ENCODE measurements around the gene LRRC3C.
"Not testable (repeated sequence)": the region's sequence is repeated elsewhere in the genome, so short reads cannot be mapped to it uniquely, and the experiment has no call there.

LRRC3C gene

GRCh38 chr17:39927101-39927928, at the start of gene LRRC3C, which contains the start of gene ORMDL3:
TSS of gene LRRC3C (plus strand) at chr17:39927732. CDS start at chr17:39941524, 13,792 bp downstream.
TSS of gene ORMDL3 (minus strand) at chr17:39927601. CDS start at chr17:39924203, 3,398 bp downstream.
- DNase-seq, result peak; percentile 88

GRCh38 chr17:39886102-39886501, 41.4 kb upstream of the LRRC3C start:
- DNase-seq, result not testable (repeated sequence)

GRCh38 chr17:39887078-39887477, 40.5 kb upstream of the LRRC3C start:
- no peak for DNase-seq

GRCh38 chr17:39889200-39889599, 38.3 kb upstream of the LRRC3C start:
- no peak for DNase-seq

- no peak for DNase-seq
These were observed 32.7 kb upstream of the LRRC3C start for GRCh38 chr17:39894681-39895376.

DNA sequence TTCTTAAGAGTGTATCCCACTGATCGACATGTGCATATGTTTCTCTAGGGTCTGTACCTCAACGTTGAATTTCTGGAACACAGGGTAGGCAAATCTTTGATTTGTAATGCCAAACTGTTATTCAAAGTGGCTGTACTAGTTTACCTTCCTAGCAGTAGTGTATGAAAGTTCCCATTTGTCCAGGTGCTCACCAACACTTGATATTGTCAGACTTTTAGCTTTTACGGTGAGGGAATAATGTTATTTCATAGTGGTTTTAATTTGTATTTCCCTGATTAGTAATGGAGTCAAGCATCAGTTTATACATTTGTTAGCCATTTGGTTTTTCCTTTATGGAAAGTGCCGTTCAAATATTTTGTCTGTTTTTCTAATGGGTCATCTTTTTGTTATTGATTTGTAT, 29.4 kb upstream of the LRRC3C start:
- no peak for DNase-seq

DNA sequence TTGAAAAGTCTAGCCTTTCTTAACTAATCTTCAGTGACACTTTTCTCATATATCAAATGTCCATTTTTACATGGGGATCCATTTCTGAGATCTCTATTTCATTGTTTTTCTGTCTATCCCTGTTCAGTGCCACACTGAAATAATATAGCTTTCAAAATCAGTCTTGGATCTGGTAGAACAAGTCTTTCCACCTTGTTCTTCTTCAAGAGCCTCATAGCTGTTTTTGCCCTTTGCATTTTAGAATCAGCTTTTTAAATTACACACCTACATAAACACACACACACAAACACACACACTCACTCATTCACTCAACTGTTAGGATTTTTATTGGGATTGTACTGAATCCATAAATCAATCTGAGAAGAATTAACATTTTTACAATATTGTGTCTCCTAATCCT, 28.3 kb upstream of the LRRC3C start:
- no peak for DNase-seq

- not testable (repeated sequence) for DNase-seq
These were observed 25.5 kb upstream of the LRRC3C start for GRCh38 chr17:39902027-39902426.

- no peak for DNase-seq
These were observed 24.2 kb upstream of the LRRC3C start for GRCh38 chr17:39903158-39903884.

GRCh38 chr17:39904990-39905288, 22.6 kb upstream of the LRRC3C start:
- no peak for DNase-seq

DNA sequence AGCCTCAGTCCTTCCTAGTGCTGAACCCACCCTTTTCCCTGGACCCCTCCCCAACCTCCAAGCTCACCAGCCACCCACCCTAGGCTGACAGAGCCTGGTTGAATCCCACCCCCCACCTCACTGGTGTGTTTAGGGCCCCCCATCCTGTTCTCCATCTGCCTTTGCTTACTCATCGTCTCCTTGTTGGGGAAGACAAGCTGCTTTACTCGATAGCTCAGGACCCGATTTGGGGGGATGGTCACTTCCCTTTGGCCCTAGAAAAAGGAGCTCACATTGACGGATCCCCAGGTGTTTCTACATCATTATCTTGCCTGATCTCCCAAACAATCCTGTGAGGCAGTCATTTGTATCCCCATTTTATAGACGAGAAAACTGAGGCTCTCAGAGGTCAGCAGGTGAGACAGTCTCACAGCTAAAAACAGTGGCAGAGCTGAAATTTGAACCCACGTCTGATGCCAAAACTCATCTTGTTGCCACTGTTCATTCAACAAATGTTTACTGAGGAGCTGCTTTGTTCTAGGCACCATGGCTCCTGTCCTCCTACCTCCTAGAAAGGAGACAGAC, 18.7 kb upstream of the LRRC3C start:
- no peak for DNase-seq

DNA sequence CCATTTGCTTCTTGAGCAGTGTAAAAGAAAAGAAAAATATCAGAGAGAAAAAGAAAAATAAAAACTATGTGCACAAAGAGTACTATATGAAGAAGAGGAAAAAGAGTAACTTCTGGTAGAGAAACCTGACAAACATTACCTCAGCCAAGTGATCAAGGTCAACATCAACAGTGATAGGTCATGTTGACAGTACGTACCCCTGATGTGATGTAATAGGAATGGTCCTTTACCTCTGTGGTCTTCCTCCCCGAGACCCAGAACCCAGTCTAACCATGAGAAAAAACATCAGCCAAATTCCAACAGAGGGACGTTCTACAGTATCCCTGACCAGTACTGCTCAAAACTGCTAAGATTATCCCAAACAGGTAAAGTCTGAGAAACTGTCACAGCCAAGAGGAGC, 13.5 kb upstream of the LRRC3C start:
- no peak for DNase-seq

GRCh38 chr17:39915559-39915958, 12.0 kb upstream of the LRRC3C start:
- no peak for DNase-seq

DNA sequence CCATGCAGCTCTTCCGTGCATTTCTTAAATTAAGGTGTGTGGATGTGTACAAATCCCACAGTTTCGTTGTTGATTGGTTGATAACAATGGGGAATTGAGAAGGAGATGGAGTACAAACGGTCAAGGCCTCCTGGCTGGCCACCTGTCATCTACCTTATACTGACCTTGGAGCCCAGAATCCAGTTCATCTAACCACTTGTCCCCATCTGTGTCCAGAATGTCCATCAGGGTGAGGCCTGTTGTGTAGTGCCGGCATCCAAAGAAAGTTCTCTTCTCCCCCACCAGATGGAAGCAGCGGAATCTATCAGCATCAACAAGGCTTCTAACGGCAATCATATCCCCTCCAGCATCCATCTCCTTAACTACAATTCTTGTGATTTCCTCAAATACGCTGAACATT, 10.6 kb upstream of the LRRC3C start:
- DNase-seq, result no peak

DNA sequence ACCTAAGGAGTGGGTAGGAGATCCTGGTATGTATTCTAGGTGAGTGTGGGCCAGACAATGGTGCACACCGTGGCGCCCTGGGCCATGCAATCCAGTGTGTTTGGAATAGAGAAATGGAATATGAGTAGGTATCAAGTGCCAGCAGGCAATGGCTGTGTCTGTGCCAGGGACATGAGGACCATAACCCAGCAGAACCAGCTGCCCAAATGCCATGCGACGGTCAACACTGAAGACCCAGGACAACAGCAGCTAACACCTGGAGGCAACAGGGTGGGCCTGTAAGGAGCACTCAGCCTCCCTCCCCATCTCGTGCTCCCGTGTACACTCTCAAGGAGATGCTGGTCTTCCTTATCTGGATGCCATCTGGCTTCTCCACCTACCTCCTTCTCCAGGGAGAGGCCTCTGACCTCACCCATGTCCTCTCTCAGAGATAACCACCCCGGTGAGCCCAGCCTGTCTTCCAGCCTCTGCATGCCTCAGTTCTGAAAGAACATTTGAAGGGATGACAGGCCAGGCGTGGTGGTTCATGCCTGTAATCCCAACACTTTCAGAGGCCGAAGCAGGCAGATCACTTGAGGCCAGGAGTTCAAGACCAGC, 8.3 kb upstream of the LRRC3C start:
- DNase-seq, result no peak

DNA sequence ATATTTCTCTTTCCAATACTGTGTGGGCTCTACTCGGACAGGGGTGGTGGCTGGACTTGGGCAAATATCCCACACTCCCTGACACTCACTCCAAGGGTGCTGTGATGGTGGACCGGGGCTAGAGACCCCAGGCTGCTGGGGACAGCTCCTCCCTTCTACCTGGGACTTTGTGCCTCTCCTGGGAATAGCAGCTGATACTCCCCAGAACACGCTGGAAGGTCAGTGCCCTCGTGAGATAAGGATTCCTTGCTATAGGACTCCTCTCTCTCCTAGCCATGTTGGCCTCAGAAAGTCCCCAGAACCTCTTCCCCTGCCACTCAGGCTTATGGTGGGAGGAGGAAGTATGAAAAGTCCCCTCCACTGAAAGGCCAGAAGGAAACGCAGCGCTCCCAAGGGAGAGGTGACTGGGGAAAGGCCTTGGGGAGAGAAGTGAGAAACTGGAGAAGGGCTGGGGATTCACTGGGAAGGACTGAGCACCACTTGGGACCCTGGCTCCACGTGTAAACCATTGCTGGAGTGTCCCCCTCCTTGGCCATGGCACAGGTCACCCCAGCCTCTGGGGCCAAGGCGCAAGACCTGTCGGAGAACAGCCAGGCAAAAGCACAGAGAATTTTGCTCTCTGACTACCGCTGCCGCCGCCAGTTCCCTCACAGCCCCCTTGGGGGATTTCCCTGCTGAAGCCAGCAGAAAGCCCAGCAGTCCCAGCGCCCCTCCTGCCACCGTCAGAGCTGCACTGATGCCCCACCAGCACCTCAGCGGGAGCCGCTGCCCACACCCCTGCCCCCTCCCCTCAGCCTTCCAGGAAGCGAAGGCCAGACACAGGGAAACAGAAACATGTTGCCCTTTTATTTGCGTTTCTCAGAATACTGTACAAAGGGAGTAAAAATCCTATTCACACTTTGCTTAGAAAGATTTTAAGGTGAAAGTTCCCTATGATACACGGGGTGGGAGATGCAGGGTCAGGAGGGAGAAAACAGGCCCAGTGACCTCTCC, 7.0 kb upstream of the LRRC3C start:
- DNase-seq, result peak; percentile 15

DNA sequence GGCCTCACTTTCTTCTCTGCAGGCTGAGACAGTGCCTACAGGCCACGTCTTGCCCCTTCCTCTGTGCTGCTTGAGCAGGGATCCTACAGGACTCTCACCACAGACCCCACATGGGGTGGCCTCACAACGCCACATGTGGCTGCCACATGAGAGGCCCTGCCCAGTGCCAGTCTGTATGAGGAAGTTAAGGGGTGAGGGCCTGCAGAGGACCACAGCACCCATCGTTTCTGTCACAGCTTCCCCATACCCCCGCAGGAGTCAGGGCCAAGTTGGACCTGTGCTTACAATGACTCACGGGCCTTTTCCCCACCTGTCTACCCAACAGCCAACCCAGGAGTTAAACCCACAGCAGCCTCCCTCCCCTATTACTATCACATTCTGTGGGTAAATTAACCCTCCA, 6.2 kb upstream of the LRRC3C start:
- no peak for DNase-seq

GRCh38 chr17:39922006-39922405, 5.5 kb upstream of the LRRC3C start:
- DNase-seq, result no peak

DNA sequence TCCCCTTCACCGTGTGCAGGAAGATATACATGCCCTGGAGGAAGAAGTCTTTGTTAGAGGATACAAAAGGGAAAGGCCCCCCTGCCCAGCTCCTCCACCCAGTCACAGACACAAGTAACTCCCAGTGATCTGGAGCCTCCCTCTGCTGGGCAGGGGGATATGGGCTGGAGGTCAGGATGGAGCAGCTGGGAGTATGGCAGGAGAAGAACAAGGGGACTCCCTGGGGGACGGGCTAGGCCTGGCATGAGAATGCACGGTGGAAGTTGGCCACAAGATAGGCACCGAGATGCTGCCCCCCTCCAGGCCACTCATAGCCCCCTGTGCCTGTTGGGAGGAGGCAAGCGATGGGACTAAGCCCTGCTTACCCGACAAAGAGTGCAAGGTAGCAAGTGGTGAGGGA, 4.3 kb upstream of the LRRC3C start:
- no peak for DNase-seq

GRCh38 chr17:39923836-39924690, 3.5 kb upstream of the LRRC3C start:
- no peak for DNase-seq

GRCh38 chr17:39924691-39925055, 2.9 kb upstream of the LRRC3C start:
- DNase-seq, result no peak

All from activated CD4-positive, alpha-beta T cell treated with anti-CD3 and anti-CD28 coated beads for 1 hour (primary cell).